ENCODE measurements around the gene TRPM3. TPM values are rescaled to one million over a fixed set of nuclear protein-coding genes. Genes with fewer than 3 reads are reported as not detected.

The TRPM3 gene
- total and polyA plus RNA-seq, 2 of the 8 experiments (the other 6 are each of a cell fraction or from before 2014, with no cell fraction given): 2.4 to 10.9 TPM

DNA sequence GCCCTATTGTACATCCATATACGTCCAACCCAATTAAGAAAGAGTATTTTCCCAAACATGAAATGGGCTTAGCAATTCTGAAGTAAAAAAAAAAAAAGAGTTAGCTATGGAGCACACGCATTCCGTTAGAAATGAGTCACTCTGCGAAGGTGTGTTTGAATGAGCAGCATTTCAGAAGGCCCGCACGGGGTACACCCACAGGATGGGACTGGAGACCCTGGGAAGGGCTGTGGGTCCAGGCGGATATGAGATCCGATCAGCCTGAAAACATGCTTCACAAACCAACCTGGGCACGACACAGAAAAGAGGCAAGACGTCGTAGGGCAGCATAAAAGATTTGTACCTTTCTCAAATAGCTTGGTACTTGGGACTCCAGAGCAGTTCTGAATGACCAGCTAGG, 533.0 kb downstream of the TRPM3 start (continued):
- TF ChIP-seq, protein P1, sequence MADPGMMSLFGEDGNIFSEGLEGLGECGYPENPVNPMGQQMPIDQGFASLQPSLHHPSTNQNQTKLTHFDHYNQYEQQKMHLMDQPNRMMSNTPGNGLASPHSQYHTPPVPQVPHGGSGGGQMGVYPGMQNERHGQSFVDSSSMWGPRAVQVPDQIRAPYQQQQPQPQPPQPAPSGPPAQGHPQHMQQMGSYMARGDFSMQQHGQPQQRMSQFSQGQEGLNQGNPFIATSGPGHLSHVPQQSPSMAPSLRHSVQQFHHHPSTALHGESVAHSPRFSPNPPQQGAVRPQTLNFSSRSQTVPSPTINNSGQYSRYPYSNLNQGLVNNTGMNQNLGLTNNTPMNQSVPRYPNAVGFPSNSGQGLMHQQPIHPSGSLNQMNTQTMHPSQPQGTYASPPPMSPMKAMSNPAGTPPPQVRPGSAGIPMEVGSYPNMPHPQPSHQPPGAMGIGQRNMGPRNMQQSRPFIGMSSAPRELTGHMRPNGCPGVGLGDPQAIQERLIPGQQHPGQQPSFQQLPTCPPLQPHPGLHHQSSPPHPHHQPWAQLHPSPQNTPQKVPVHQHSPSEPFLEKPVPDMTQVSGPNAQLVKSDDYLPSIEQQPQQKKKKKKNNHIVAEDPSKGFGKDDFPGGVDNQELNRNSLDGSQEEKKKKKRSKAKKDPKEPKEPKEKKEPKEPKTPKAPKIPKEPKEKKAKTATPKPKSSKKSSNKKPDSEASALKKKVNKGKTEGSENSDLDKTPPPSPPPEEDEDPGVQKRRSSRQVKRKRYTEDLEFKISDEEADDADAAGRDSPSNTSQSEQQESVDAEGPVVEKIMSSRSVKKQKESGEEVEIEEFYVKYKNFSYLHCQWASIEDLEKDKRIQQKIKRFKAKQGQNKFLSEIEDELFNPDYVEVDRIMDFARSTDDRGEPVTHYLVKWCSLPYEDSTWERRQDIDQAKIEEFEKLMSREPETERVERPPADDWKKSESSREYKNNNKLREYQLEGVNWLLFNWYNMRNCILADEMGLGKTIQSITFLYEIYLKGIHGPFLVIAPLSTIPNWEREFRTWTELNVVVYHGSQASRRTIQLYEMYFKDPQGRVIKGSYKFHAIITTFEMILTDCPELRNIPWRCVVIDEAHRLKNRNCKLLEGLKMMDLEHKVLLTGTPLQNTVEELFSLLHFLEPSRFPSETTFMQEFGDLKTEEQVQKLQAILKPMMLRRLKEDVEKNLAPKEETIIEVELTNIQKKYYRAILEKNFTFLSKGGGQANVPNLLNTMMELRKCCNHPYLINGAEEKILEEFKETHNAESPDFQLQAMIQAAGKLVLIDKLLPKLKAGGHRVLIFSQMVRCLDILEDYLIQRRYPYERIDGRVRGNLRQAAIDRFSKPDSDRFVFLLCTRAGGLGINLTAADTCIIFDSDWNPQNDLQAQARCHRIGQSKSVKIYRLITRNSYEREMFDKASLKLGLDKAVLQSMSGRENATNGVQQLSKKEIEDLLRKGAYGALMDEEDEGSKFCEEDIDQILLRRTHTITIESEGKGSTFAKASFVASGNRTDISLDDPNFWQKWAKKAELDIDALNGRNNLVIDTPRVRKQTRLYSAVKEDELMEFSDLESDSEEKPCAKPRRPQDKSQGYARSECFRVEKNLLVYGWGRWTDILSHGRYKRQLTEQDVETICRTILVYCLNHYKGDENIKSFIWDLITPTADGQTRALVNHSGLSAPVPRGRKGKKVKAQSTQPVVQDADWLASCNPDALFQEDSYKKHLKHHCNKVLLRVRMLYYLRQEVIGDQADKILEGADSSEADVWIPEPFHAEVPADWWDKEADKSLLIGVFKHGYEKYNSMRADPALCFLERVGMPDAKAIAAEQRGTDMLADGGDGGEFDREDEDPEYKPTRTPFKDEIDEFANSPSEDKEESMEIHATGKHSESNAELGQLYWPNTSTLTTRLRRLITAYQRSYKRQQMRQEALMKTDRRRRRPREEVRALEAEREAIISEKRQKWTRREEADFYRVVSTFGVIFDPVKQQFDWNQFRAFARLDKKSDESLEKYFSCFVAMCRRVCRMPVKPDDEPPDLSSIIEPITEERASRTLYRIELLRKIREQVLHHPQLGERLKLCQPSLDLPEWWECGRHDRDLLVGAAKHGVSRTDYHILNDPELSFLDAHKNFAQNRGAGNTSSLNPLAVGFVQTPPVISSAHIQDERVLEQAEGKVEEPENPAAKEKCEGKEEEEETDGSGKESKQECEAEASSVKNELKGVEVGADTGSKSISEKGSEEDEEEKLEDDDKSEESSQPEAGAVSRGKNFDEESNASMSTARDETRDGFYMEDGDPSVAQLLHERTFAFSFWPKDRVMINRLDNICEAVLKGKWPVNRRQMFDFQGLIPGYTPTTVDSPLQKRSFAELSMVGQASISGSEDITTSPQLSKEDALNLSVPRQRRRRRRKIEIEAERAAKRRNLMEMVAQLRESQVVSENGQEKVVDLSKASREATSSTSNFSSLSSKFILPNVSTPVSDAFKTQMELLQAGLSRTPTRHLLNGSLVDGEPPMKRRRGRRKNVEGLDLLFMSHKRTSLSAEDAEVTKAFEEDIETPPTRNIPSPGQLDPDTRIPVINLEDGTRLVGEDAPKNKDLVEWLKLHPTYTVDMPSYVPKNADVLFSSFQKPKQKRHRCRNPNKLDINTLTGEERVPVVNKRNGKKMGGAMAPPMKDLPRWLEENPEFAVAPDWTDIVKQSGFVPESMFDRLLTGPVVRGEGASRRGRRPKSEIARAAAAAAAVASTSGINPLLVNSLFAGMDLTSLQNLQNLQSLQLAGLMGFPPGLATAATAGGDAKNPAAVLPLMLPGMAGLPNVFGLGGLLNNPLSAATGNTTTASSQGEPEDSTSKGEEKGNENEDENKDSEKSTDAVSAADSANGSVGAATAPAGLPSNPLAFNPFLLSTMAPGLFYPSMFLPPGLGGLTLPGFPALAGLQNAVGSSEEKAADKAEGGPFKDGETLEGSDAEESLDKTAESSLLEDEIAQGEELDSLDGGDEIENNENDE (IDR thresholded peaks at IDR 0.05; ENCODE audit: insufficient replicate concordance, low read length): no peak
- TF ChIP-seq SRF (IDR thresholded peaks at IDR 0.05; ENCODE audit: low read depth, low read length) (no peak), POLR2AphosphoS5 (IDR thresholded peaks at IDR 0.05; ENCODE audit: low read depth, low read length) (no peak), KDM5A (IDR thresholded peaks at IDR 0.05; ENCODE audit: low read length) (no peak), GTF2F1 (IDR thresholded peaks at IDR 0.05; ENCODE audit: borderline replicate concordance, low read depth, low read length) (no peak), TEAD4 (IDR thresholded peaks at IDR 0.05; ENCODE audit: low read depth, low read length) (no peak), BCL11A (IDR thresholded peaks at IDR 0.05; ENCODE audit: low read depth in 2 of 2, low read length in 2 of 2) (no peak), CREB1 (IDR thresholded peaks at IDR 0.05) (no peak), TAF1 (IDR thresholded peaks at IDR 0.05; ENCODE audit: low read depth, low read length) (no peak)

All from H1 (cell line).